Prostate gland (tissue), 2 donors: Measurements from ENCODE around the gene ARHGAP42. TPM values are rescaled to one million over a fixed set of nuclear protein-coding genes. Genes with fewer than 3 reads are reported as not detected.

Experiments
- DNase-seq: peaks from one replicate; pipeline ENCODE4 v3.0.0-alpha.2; 2019; ENCODE audit warnings: low spot score
- H3K27ac ChIP-seq, 2 donors: fragments of 200-600 bp; sonication (generic); 2 replicates each; pipeline ENCODE4 v1.5.1; 2017 to 2019
- H3K27me3 ChIP-seq: fragments of 200-600 bp; sonication (generic); replicated peaks from 2 replicates; pipeline ENCODE4 v1.5.1; 2019; ENCODE audit not compliant: insufficient read depth
- H3K36me3 ChIP-seq, 2 donors: fragments of 200-600 bp; sonication (generic); 1 replicate in 1 of 2; 2 replicates in 1 of 2; pipeline versions ENCODE4 v1.5.1 to v1.8.1; 2017 to 2019
- H3K4me1 ChIP-seq: fragments of 200-600 bp; sonication (generic); replicated peaks from 2 replicates; pipeline ENCODE4 v1.5.1; 2019
- H3K4me3 ChIP-seq, 2 donors: fragments of 200-600 bp; sonication (generic); 2 replicates each; pipeline ENCODE4 v1.5.1; 2017 to 2019
- H3K9me3 ChIP-seq: fragments of 200-600 bp; sonication (generic); 2 replicates; pipeline ENCODE4 v1.5.1; 2017
- POLR2A ChIP-seq: fragments of 450-650 bp; IDR thresholded peaks from one replicate; pipeline ENCODE4 v1.6.1; 2016; ENCODE audit warnings: antibody characterized with exemption, mild to moderate bottlenecking
- POLR2AphosphoS5 ChIP-seq: sonication (generic); formaldehyde crosslinking; IDR thresholded peaks from one replicate; pipeline ENCODE4 v1.6.1; 2017; ENCODE audit warnings: antibody characterized with exemption
- WGBS: methylation state at CpG from one replicate; pipeline ENCODE4 v1.1.5; 2018; 5-methylcytosine and 5-hydroxymethylcytosine counted together
- intact Hi-C: fragments of 100-400 bp; cut with DNase I; formaldehyde crosslinking; loops from one replicate; pipeline ENCODE4 v1.14.2; 2022
- total RNA-seq, 2 donors: library from RNA; depleted of rRNA; stranded (reverse); fragments of >200 nt; gene quantifications; one replicate each; pipeline ENCODE4 v1.1.0, GENCODE V29; 2016
- TF ChIP-seq, protein P1 (sequence below), 4 experiments: fragments of 200-600 bp in 2 of 4; fragments of 450-650 bp in 2 of 4; sonication (generic) in 2 of 4; IDR thresholded peaks; 1 replicate in 3 of 4; 2 replicates in 1 of 4; pipeline ENCODE4 v1.5.1; 2016 to 2019; ENCODE audit warnings: antibody characterized with exemption in 4 of 4, mild to moderate bottlenecking in 2 of 4, moderate library complexity in 2 of 4

The ARHGAP42 gene, protein sequence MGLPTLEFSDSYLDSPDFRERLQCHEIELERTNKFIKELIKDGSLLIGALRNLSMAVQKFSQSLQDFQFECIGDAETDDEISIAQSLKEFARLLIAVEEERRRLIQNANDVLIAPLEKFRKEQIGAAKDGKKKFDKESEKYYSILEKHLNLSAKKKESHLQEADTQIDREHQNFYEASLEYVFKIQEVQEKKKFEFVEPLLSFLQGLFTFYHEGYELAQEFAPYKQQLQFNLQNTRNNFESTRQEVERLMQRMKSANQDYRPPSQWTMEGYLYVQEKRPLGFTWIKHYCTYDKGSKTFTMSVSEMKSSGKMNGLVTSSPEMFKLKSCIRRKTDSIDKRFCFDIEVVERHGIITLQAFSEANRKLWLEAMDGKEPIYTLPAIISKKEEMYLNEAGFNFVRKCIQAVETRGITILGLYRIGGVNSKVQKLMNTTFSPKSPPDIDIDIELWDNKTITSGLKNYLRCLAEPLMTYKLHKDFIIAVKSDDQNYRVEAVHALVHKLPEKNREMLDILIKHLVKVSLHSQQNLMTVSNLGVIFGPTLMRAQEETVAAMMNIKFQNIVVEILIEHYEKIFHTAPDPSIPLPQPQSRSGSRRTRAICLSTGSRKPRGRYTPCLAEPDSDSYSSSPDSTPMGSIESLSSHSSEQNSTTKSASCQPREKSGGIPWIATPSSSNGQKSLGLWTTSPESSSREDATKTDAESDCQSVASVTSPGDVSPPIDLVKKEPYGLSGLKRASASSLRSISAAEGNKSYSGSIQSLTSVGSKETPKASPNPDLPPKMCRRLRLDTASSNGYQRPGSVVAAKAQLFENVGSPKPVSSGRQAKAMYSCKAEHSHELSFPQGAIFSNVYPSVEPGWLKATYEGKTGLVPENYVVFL
- 10 to 100 TPM; 12.8 to 20.5 TPM for total RNA-seq

DNA sequence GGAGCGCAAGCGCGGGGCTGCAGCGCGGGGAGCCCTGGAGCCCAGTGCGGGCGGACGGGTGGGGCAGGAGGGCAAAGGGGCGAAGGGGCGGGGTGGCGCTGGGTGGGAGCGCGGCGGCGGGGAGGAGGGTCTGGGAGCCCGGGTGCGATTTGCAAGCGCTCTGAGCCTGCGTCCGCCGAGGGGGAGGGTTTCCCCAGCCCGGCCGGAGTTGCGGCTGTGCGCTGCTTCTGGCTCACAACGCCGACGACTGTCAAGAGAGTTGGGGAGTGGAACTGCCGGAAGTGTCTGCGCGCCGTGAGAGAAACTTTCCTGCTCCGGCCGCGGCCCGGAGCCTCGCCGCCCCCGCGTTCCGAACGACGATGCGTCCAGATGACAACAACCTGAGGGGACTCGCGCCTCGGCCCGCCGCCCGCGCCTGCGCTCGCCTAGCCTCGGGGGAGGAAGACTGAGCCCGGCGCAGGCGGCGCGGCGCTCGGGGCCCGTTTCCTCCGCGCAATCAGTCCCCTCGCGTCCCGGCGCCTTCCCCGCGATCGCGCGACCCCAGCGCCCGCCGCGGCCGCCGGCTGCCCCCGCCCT lies at the start of gene ARHGAP42:
Gene ARHGAP42, plus strand, starts transcription at position 235 of the 576 bp plus-strand sequence. CDS start 391 bp downstream, outside the sequence.
- under 1% methylated on average over 37 of the region's 80 CpGs for WGBS
- peak within 1 kb of the TSS; percentile 59 to 74 for H3K27ac ChIP-seq
- DNase-seq, result peak; percentile 49
- H3K27me3 ChIP-seq, result no peaks in the 10 kb centered on the region
- TF ChIP-seq, protein P1, sequence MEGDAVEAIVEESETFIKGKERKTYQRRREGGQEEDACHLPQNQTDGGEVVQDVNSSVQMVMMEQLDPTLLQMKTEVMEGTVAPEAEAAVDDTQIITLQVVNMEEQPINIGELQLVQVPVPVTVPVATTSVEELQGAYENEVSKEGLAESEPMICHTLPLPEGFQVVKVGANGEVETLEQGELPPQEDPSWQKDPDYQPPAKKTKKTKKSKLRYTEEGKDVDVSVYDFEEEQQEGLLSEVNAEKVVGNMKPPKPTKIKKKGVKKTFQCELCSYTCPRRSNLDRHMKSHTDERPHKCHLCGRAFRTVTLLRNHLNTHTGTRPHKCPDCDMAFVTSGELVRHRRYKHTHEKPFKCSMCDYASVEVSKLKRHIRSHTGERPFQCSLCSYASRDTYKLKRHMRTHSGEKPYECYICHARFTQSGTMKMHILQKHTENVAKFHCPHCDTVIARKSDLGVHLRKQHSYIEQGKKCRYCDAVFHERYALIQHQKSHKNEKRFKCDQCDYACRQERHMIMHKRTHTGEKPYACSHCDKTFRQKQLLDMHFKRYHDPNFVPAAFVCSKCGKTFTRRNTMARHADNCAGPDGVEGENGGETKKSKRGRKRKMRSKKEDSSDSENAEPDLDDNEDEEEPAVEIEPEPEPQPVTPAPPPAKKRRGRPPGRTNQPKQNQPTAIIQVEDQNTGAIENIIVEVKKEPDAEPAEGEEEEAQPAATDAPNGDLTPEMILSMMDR (IDR thresholded peaks at IDR 0.05), result no peak
- TF ChIP-seq POLR2A, result peak; percentile 24
- no peak for TF ChIP-seq POLR2AphosphoS5
- H3K4me3 ChIP-seq, result peak within 1 kb of the TSS; percentile 60 to 70
- intact Hi-C loops, result loop anchor here (5.0 kb wide), 3 partner anchors 110 to 235 kb away; no protein-coding TSS in a partner anchor
- H3K4me1 ChIP-seq, result no peaks in the 10 kb centered on the region
- no peaks in the 10 kb centered on the region for H3K9me3 ChIP-seq
- no peaks in the 10 kb centered on the region for H3K36me3 ChIP-seq

DNA sequence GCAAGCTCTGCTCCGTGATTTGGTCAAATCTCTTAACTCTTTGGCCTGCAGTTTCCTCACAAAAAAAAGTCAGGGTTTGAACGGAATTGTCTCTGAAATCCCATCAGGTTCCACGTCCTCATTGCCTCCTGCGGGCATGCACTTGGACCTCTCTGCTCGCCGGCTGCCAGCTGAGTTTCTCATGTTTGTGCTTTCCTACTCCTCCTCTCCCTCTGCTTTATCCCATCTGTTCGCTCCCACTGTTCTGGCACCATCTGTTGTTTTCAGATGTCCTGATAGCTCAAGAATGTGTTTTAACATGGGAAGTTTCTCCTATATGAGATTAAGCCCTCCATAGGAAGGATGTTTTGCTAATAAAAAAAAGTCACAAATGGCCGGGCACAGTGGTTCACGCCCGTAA lies 49.4 kb upstream of the ARHGAP42 start:
- Histone ChIP-seq H3K4me1 (no peaks in the 10 kb centered on the region), H3K27me3 (no peaks in the 10 kb centered on the region), H3K36me3 (no peaks in the 10 kb centered on the region), H3K27ac (no peak overlapping the region), H3K9me3 (no peaks in the 10 kb centered on the region), H3K4me3 (no peak overlapping the region)
- no peak for TF ChIP-seq POLR2AphosphoS5
- TF ChIP-seq POLR2A, result no peak
- TF ChIP-seq, protein P1 (IDR thresholded peaks at IDR 0.05), result no peak
- DNase-seq, result no peak
- WGBS, result 83% methylated on average over 10 of the region's 10 CpGs
- intact Hi-C loops, result no loop called here

DNA sequence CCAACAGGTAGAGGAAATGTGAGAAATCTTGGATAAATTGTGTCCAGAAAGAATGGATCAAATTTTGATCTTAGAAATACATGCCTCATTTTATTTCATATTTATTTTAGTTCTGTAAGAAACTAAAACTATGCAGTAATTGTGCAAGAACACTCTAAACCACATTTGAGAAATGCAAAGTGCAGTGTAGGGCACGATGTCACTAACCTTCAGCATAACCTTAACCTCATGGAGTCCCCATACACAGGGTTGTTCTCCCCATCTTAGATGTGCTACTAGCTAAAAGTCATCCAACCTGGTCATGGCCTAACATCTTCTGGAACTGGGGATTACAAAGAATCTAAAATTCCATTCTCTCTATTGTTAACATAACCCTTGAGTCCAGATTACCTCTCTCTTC lies 48.4 kb upstream of the ARHGAP42 start:
- H3K4me3 ChIP-seq, result no peak overlapping the region
- TF ChIP-seq, protein P1 (IDR thresholded peaks at IDR 0.05), result no peak
- no peak for TF ChIP-seq POLR2AphosphoS5
- TF ChIP-seq POLR2A, result no peak
- peak overlapping the region; percentile 35 to 49 for H3K27ac ChIP-seq
- H3K9me3 ChIP-seq, result no peaks in the 10 kb centered on the region
- H3K27me3 ChIP-seq, result no peaks in the 10 kb centered on the region
- no peak for DNase-seq
- intact Hi-C loops, result no loop called here
- no peaks in the 10 kb centered on the region for H3K4me1 ChIP-seq
- H3K36me3 ChIP-seq, result no peaks in the 10 kb centered on the region
- 97% methylated on average over 1 of the region's 1 CpG for WGBS

DNA sequence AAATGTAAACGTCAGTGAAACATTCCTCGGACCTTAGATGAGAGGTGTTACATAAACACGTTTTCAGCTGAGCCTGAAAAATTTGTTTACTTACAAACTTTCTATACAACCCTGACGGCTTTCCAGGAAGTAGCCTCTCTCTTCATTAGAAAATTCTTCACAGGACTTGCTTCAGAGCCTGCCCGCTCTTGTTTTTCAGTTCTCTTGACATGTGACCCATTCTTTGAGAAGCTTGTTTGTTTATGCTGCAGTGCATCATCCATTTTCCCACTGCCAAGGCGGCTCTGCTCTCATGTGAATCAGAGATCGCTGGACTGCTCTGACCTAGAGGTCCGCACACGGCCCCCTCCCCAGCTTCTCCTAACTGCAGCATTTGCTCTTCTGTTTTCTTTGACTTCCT lies 47.9 kb upstream of the ARHGAP42 start:
- peak; percentile 49 for DNase-seq
- peak overlapping the region; percentile 35 to 49 for H3K27ac ChIP-seq
- H3K36me3 ChIP-seq, result no peaks in the 10 kb centered on the region
- TF ChIP-seq POLR2A (no peak), POLR2AphosphoS5 (peak; percentile 37)
- TF ChIP-seq, protein P1 (IDR thresholded peaks at IDR 0.05), result no peak
- H3K4me1 ChIP-seq, result no peaks in the 10 kb centered on the region
- H3K4me3 ChIP-seq, result no peak overlapping the region
- intact Hi-C loops, result no loop called here
- H3K27me3 ChIP-seq, result no peaks in the 10 kb centered on the region
- 9% methylated on average over 9 of the region's 9 CpGs for WGBS
- no peaks in the 10 kb centered on the region for H3K9me3 ChIP-seq
